GM21447 (cell line): ENCODE results near the gene PHF2.

Experiments used
- ATAC-seq: cut with Tn5 transposase; IDR thresholded peaks from one replicate; pipeline ENCODE4 v1.9.1; 2021; ENCODE audit not compliant: unreplicated experiment

PHF2 gene

GRCh38 chr9:93693129-93693528 is 116.7 kb downstream of the PHF2 start:
- ATAC-seq = no peak

GRCh38 chr9:93697352-93698139 is 121.2 kb downstream of the PHF2 start:
- ATAC-seq = no peak

- no peak for ATAC-seq
These were observed 121.9 kb downstream of the PHF2 start for GRCh38 chr9:93698140-93698908.

GRCh38 chr9:93699650-93700049 is 123.3 kb downstream of the PHF2 start:
- ATAC-seq = no peak

GRCh38 chr9:93701494-93702218 is 125.3 kb downstream of the PHF2 start:
- no peak for ATAC-seq

GRCh38 chr9:93702261-93702660 is 125.9 kb downstream of the PHF2 start:
- ATAC-seq = no peak

- no peak for ATAC-seq
These were observed 132.1 kb downstream of the PHF2 start for GRCh38 chr9:93708289-93708986.

- ATAC-seq = no peak
These were observed 132.6 kb downstream of the PHF2 start for GRCh38 chr9:93708987-93709302.

GRCh38 chr9:93709600-93710369 is 133.4 kb downstream of the PHF2 start:
- ATAC-seq = no peak

- no peak for ATAC-seq
These were observed 134.0 kb downstream of the PHF2 start for GRCh38 chr9:93710370-93710723.

- ATAC-seq = no peak
These were observed 134.6 kb downstream of the PHF2 start for GRCh38 chr9:93711002-93711401.

- ATAC-seq = no peak
These were observed 136.5 kb downstream of the PHF2 start for GRCh38 chr9:93712896-93713295.

- no peak for ATAC-seq
These were observed 137.3 kb downstream of the PHF2 start for GRCh38 chr9:93713716-93714115.

GRCh38 chr9:93721417-93721965 is 145.1 kb downstream of the PHF2 start:
- no peak for ATAC-seq

- no peak for ATAC-seq
These were observed 148.5 kb downstream of the PHF2 start for GRCh38 chr9:93724852-93725251.

- ATAC-seq = no peak
These were observed 149.0 kb downstream of the PHF2 start for GRCh38 chr9:93725382-93725781.

- ATAC-seq = no peak
These were observed 149.8 kb downstream of the PHF2 start for GRCh38 chr9:93726147-93726546.
